RWPE1 (cell line): Measurements from ENCODE around the gene LRRC74A.

Experiments
- CTCF ChIA-PET: fragments of 350-600 bp; sonication (Branson Sonifier 250); formaldehyde crosslinking; extraction: SDS; loops from one replicate; lab custom pipeline; 2021; lab: Yijun Ruan, JAX
- POLR2A ChIA-PET: fragments of 400-600 bp; formaldehyde crosslinking; extraction: SDS; loops from one replicate; lab custom pipeline; 2020; ENCODE audit warnings: antibody characterized with exemption; ENCODE audit not compliant: low non-redundant PET; lab: Yijun Ruan, JAX
- DNase-seq: peaks from one replicate; pipeline ENCODE4 v3.0.0; 2012; ENCODE audit warnings: low spot score
- H3K27ac ChIP-seq: fragments of 450-650 bp; 2 replicates; pipeline ENCODE4 v1.5.1; 2017
- TF ChIP-seq, protein P1 (sequence below): fragments of 450-650 bp; conservative IDR thresholded peaks from 2 replicates; pipeline ENCODE4 v1.5.1; 2017; ENCODE audit warnings: low read depth, mild to moderate bottlenecking

LRRC74A gene

DNA sequence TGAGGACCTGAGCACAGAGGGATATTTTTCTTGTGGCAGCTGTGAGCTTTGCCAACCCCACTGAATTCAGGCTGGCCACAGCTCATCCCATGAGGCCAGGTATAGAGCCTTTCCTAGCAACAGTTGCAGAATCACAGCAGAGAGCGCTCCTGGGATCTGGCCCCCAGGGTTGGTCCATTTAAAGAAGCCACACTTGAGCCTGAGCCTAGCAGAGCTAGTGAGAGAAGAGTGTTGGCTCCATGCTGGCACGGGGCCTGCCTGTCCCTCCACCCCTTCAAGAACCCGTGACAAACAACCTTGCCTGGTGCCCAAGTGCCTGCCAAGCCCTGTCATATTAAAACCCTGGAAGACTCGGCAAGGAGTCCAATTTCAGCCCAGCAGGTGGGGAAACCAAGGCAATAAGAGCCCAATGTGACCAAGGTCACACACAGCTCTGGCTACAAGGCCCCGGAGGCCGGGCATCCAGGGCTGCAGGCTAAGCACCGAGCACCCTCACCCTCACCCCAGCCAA lies 91.6 kb downstream of the LRRC74A start:
- CTCF ChIA-PET = interaction anchor here (0.5 to 3.5 kb wide), 8 partner anchors 26 to 153 kb away, joined by 3 to 20 read pairs (median 4); no protein-coding TSS in a partner anchor
- TF ChIP-seq, protein P1, sequence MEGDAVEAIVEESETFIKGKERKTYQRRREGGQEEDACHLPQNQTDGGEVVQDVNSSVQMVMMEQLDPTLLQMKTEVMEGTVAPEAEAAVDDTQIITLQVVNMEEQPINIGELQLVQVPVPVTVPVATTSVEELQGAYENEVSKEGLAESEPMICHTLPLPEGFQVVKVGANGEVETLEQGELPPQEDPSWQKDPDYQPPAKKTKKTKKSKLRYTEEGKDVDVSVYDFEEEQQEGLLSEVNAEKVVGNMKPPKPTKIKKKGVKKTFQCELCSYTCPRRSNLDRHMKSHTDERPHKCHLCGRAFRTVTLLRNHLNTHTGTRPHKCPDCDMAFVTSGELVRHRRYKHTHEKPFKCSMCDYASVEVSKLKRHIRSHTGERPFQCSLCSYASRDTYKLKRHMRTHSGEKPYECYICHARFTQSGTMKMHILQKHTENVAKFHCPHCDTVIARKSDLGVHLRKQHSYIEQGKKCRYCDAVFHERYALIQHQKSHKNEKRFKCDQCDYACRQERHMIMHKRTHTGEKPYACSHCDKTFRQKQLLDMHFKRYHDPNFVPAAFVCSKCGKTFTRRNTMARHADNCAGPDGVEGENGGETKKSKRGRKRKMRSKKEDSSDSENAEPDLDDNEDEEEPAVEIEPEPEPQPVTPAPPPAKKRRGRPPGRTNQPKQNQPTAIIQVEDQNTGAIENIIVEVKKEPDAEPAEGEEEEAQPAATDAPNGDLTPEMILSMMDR = no peak
- no peak for DNase-seq
- POLR2A ChIA-PET = interaction anchor here (0.6 kb wide), 1 partner anchor 32 kb away, joined by 5 read pairs; no protein-coding TSS in a partner anchor
- peak overlapping the region; percentile 100 for H3K27ac ChIP-seq

DNA sequence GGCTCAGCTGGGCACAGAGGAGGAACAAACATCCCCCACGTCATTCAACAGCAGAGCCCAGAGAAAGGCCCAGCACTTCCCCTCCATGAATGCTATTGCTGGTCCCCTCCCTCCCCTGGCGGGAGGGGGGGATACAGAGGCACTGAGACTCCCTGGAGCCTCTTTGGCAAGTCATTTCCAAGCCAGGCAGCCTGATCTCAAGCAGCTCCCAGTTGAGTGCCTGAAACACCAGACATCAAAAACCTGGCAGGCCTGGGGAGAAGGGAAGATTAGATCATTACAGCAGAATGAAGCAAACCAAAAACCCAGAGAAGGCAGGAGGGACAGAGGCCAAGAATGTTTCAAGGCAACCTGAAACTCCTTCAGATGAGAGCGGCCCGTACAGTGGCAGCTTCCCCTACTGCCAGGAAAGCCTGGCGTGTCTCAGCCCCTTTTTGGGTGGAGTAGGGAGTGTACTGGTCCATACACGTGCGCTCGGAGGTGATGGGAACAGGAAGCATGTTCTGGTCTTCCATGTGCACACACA lies 92.1 kb downstream of the LRRC74A start:
- POLR2A ChIA-PET = interaction anchor here (0.6 kb wide), 1 partner anchor 32 kb away, joined by 5 read pairs; no protein-coding TSS in a partner anchor
- CTCF ChIA-PET = interaction anchor here (0.6 to 3.5 kb wide), 7 partner anchors 11 to 153 kb away, joined by 3 to 20 read pairs (median 4); no protein-coding TSS in a partner anchor
- peak; percentile 55 for DNase-seq
- peak overlapping the region; percentile 100 for H3K27ac ChIP-seq
- TF ChIP-seq, protein P1 = no peak

DNA sequence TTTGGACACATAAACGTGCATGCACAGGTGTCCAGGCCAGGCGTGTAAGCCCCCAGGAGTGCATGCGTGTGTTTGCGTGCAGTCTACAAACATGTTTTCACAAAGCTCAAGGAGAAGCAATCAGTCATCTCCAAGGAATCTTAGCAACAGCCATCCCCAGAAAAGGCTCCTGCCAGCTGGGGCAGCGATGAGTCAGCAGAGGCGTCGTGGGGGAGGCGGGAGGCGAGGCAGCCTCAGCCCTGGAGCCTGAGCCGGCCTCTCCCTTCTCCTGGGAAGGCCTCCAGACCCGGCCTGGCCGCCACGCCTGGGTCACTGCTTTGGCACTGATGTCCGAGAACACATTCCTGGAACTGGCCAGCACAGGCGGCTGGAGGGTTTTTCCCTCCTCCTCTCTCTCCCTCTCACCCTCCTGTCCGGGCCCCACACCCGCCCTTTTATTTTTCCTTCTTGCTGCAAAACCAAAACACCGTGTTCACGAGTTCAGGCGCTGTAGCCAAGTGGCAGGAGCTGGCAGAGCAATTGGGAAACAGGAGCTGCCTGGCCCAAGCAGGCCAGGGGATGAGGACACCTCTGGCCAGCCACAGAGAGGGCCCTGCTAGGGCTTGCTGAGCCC lies 92.7 kb downstream of the LRRC74A start:
- DNase-seq = peak; percentile 97
- H3K27ac ChIP-seq = peak overlapping the region; percentile 100
- POLR2A ChIA-PET = interaction anchor here (1.1 to 1.2 kb wide), 2 partner anchors 109 to 389 kb away, joined by 3 to 4 read pairs; no protein-coding TSS in a partner anchor
- CTCF ChIA-PET = interaction anchor here (0.6 to 3.5 kb wide), 4 partner anchors 12 to 141 kb away, joined by 3 to 20 read pairs (median 6); no protein-coding TSS in a partner anchor
- TF ChIP-seq, protein P1 = no peak
